ENCODE measurements around the gene NR2F1. TPM values are rescaled to one million over a fixed set of nuclear protein-coding genes. Genes with fewer than 3 reads are reported as not detected.

The NR2F1 gene
- total RNA-seq, 1 experiment from 2014 or later, result 51.2 TPM

GRCh38 chr5:93578813-93579691 lies 4.0 kb upstream of the NR2F1 start:
- POLR2A ChIA-PET, result no interaction called here
- no peak for DNase-seq (ENCODE audit: low read depth, low spot score)

More at GRCh38 chr5:93578813-93579691, 4.0 kb upstream of the NR2F1 start:
- Histone ChIP-seq H3K9ac (ENCODE audit: low read length) (peak overlapping the region; percentile 64; the same call in 1 of the 2 replicates), H3K4me3 (replicated peaks in 1 of 2; ENCODE audit: low read depth in 1 of 2, low read length in 2 of 2) (peak overlapping the region; percentile 70 to 85), H3K9me2 (ENCODE audit: insufficient read depth) (no peaks in the 10 kb centered on the region), H3K79me2 (ENCODE audit: insufficient read depth, low read length) (no peaks in the 10 kb centered on the region), H3K9me3 (ENCODE audit: control insufficient read depth in 1 of 2, insufficient read depth in 1 of 2, low read depth in 1 of 2, low read length in 2 of 2) (no peaks in the 10 kb centered on the region), H3K27me3 (ENCODE audit: insufficient read depth, low read length) (no peaks in the 10 kb centered on the region), H2AFZ (ENCODE audit: low read depth, low read length, poor library complexity, severe bottlenecking) (no peak overlapping the region), H4K20me1 (ENCODE audit: insufficient read depth) (no peaks in the 10 kb centered on the region), H3K36me3 (ENCODE audit: control insufficient read depth in 1 of 2, insufficient read depth in 2 of 2, low read length in 2 of 2) (no peaks in the 10 kb centered on the region), H3K27ac (ENCODE audit: low read depth, low read length) (peak overlapping the region; percentile 38), H3K4me1 (ENCODE audit: control insufficient read depth in 1 of 2, insufficient read depth in 2 of 2, low read length in 2 of 2) (peaks cover 23 to 24% of the 10 kb centered on the region in 2 experiments), H3K4me2 (ENCODE audit: low read length) (peak overlapping the region; percentile 98)
- no peak for ATAC-seq
- TF ChIP-seq CEBPB (IDR thresholded peaks at IDR 0.05; ENCODE audit: low read depth), result no peak
- TF ChIP-seq SRF (IDR thresholded peaks at IDR 0.05; ENCODE audit: low read depth), result no peak
- TF ChIP-seq FOSL1 (IDR thresholded peaks at IDR 0.05; ENCODE audit: low read depth), result no peak
- no peak for TF ChIP-seq EZH2 (IDR thresholded peaks at IDR 0.05)
- no peak for TF ChIP-seq JUND (IDR thresholded peaks at IDR 0.05)
- no peak for TF ChIP-seq REST (IDR thresholded peaks at IDR 0.05; ENCODE audit: low read depth)
- TF ChIP-seq ELF1 (IDR thresholded peaks at IDR 0.05; ENCODE audit: borderline replicate concordance, low read depth), result no peak
- no peak for TF ChIP-seq MAX (IDR thresholded peaks at IDR 0.05)
- TF ChIP-seq TCF7L2 (IDR thresholded peaks at IDR 0.05; ENCODE audit: borderline replicate concordance, extremely low read depth, insufficient read depth, insufficient read length), result no peak
- TF ChIP-seq SP1 (IDR thresholded peaks at IDR 0.05; ENCODE audit: low read depth), result no peak
- no peak for TF ChIP-seq RAD21 (IDR thresholded peaks at IDR 0.05; ENCODE audit: low read depth)
- RAD21 ChIA-PET (ENCODE audit: low non-redundant PET in 1 of 2, low total read pairs in 2 of 2, uncharacterized antibody in 2 of 2, unreplicated experiment in 2 of 2), result no interaction called here
- intact Hi-C loops (cut with micrococcal nuclease), result no loop called here
- CTCF ChIA-PET, result no interaction called here
- no TSS peak for BruUV-seq (replicated peaks)

Measured in HCT116 (cell line).